Measurements from ENCODE around the gene SMIM38. TPM values are rescaled to one million over a fixed set of nuclear protein-coding genes. Genes with fewer than 3 reads are reported as not detected.

Gene SMIM38
- total and polyA plus RNA-seq, 4 experiments from 2014 or later: 0.50 to 0.70 TPM; not detected in 2

GRCh38 chr11:69173925-69174581, 18.3 kb downstream of the SMIM38 start:
- H3K27ac ChIP-seq (ENCODE audit: low read depth, low read length): no peak overlapping the region
- H3K4me3 Mint-ChIP-seq: no peak overlapping the region
- H3K4me1 Mint-ChIP-seq: no peaks in the 10 kb centered on the region
- no peaks in the 10 kb centered on the region for H3K4me1 ChIP-seq (ENCODE audit: insufficient read depth, low read length)
- DNase-seq: no peak
- no peaks in the 10 kb centered on the region for H3K27me3 ChIP-seq (ENCODE audit: insufficient read depth, low read length)
- no peaks in the 10 kb centered on the region for H3K9me3 ChIP-seq (ENCODE audit: control insufficient read depth in 1 of 2, low read length in 2 of 2)
- CTCF ChIA-PET (ENCODE audit: partially characterized antibody): no interaction called here
- H3K27ac Mint-ChIP-seq: no peak overlapping the region
- POLR2A ChIA-PET (ENCODE audit: partially characterized antibody): no interaction called here
- intact Hi-C loops (cut with micrococcal nuclease): no loop called here
- H3K4me3 ChIP-seq (ENCODE audit: low read length in 2 of 2): no peak overlapping the region
- peaks cover 0 to under 1% of the 10 kb centered on the region in 2 donors for H3K27me3 Mint-ChIP-seq
- no peaks in the 10 kb centered on the region for H3K36me3 ChIP-seq (ENCODE audit: insufficient read depth, low read length)
- no peaks in the 10 kb centered on the region for H3K36me3 Mint-ChIP-seq
- peaks cover 0 to 12% (median 9%) of the 10 kb centered on the region in 8 donors for H3K9me3 Mint-ChIP-seq

- H3K27me3 ChIP-seq (ENCODE audit: insufficient read depth, low read length): no peaks in the 10 kb centered on the region
- Mint-ChIP-seq H3K27ac (no peak overlapping the region), H3K4me1 (no peaks in the 10 kb centered on the region), H3K36me3 (no peaks in the 10 kb centered on the region), H3K9me3 (peaks cover 0 to 12% (median 9%) of the 10 kb centered on the region in 8 donors), H3K4me3 (no peak overlapping the region), H3K27me3 (no peaks in the 10 kb centered on the region)
- POLR2A ChIA-PET (ENCODE audit: partially characterized antibody): no interaction called here
- no peaks in the 10 kb centered on the region for H3K9me3 ChIP-seq (ENCODE audit: control insufficient read depth in 1 of 2, low read length in 2 of 2)
- no peaks in the 10 kb centered on the region for H3K4me1 ChIP-seq (ENCODE audit: insufficient read depth, low read length)
- H3K4me3 ChIP-seq (ENCODE audit: low read length in 2 of 2): no peak overlapping the region
- DNase-seq: no peak
- CTCF ChIA-PET (ENCODE audit: partially characterized antibody): no interaction called here
- no peaks in the 10 kb centered on the region for H3K36me3 ChIP-seq (ENCODE audit: insufficient read depth, low read length)
- intact Hi-C loops (cut with micrococcal nuclease): no loop called here
- no peak overlapping the region for H3K27ac ChIP-seq (ENCODE audit: low read depth, low read length)
These were observed 19.1 kb downstream of the SMIM38 start for GRCh38 chr11:69174841-69175240.

GRCh38 chr11:69178819-69179482, 23.2 kb downstream of the SMIM38 start:
- no peak overlapping the region for H3K4me3 ChIP-seq (ENCODE audit: low read length in 2 of 2)
- POLR2A ChIA-PET (ENCODE audit: partially characterized antibody): no interaction called here
- H3K4me1 ChIP-seq (ENCODE audit: insufficient read depth, low read length): no peaks in the 10 kb centered on the region
- no peaks in the 10 kb centered on the region for H3K27me3 ChIP-seq (ENCODE audit: insufficient read depth, low read length)
- CTCF ChIA-PET (ENCODE audit: partially characterized antibody): interaction anchor here (0.9 kb wide), 1 partner anchor 16 kb away, joined by 3 read pairs; no protein-coding TSS in a partner anchor
- no peak overlapping the region for H3K27ac Mint-ChIP-seq
- H3K4me1 Mint-ChIP-seq: peaks cover 0 to 2% (median 0%) of the 10 kb centered on the region in 4 donors
- H3K27ac ChIP-seq (ENCODE audit: low read depth, low read length): no peak overlapping the region
- no peak for DNase-seq
- intact Hi-C loops (cut with micrococcal nuclease): no loop called here
- H3K36me3 Mint-ChIP-seq: no peaks in the 10 kb centered on the region
- H3K9me3 Mint-ChIP-seq: peaks cover 0 to 13% (median 8%) of the 10 kb centered on the region in 8 donors
- H3K36me3 ChIP-seq (ENCODE audit: insufficient read depth, low read length): no peaks in the 10 kb centered on the region
- H3K9me3 ChIP-seq (ENCODE audit: control insufficient read depth in 1 of 2, low read length in 2 of 2): no peaks in the 10 kb centered on the region
- no peak overlapping the region for H3K4me3 Mint-ChIP-seq
- H3K27me3 Mint-ChIP-seq: peaks cover 1 to 3% of the 10 kb centered on the region in 2 donors

- ChIA-PET POLR2A (ENCODE audit: partially characterized antibody) (no interaction called here), CTCF (ENCODE audit: partially characterized antibody) (no interaction called here)
- Mint-ChIP-seq H3K27ac (no peak overlapping the region), H3K4me3 (no peak overlapping the region), H3K9me3 (peaks cover 0 to 8% (median 2%) of the 10 kb centered on the region in 8 donors), H3K36me3 (no peaks in the 10 kb centered on the region), H3K27me3 (peaks cover 1 to 6% of the 10 kb centered on the region in 2 donors), H3K4me1 (peaks cover 0 to 2% (median 0%) of the 10 kb centered on the region in 4 donors)
- H3K4me3 ChIP-seq (ENCODE audit: low read length in 2 of 2): no peak overlapping the region
- no peak for DNase-seq
- H3K4me1 ChIP-seq (ENCODE audit: insufficient read depth, low read length): no peaks in the 10 kb centered on the region
- H3K27ac ChIP-seq (ENCODE audit: low read depth, low read length): no peak overlapping the region
- H3K27me3 ChIP-seq (ENCODE audit: insufficient read depth, low read length): no peaks in the 10 kb centered on the region
- H3K36me3 ChIP-seq (ENCODE audit: insufficient read depth, low read length): no peaks in the 10 kb centered on the region
- H3K9me3 ChIP-seq (ENCODE audit: control insufficient read depth in 1 of 2, low read length in 2 of 2): no peaks in the 10 kb centered on the region
- intact Hi-C loops (cut with micrococcal nuclease): no loop called here
These were observed 24.5 kb downstream of the SMIM38 start for GRCh38 chr11:69180226-69180625.

GRCh38 chr11:69180726-69181125, 25.0 kb downstream of the SMIM38 start:
- no peaks in the 10 kb centered on the region for H3K36me3 Mint-ChIP-seq
- POLR2A ChIA-PET (ENCODE audit: partially characterized antibody): no interaction called here
- H3K27me3 Mint-ChIP-seq: peaks cover 1 to 6% of the 10 kb centered on the region in 2 donors
- CTCF ChIA-PET (ENCODE audit: partially characterized antibody): no interaction called here
- H3K4me3 Mint-ChIP-seq: no peak overlapping the region
- no peak overlapping the region for H3K27ac Mint-ChIP-seq
- no peak for DNase-seq
- H3K9me3 Mint-ChIP-seq: peaks cover 0 to 5% (median 1%) of the 10 kb centered on the region in 8 donors
- Histone ChIP-seq H3K9me3 (ENCODE audit: control insufficient read depth in 1 of 2, low read length in 2 of 2) (no peaks in the 10 kb centered on the region), H3K36me3 (ENCODE audit: insufficient read depth, low read length) (no peaks in the 10 kb centered on the region), H3K4me1 (ENCODE audit: insufficient read depth, low read length) (no peaks in the 10 kb centered on the region), H3K27ac (ENCODE audit: low read depth, low read length) (no peak overlapping the region), H3K27me3 (ENCODE audit: insufficient read depth, low read length) (no peaks in the 10 kb centered on the region), H3K4me3 (ENCODE audit: low read length in 2 of 2) (no peak overlapping the region)
- peaks cover 0 to 2% (median 0%) of the 10 kb centered on the region in 4 donors for H3K4me1 Mint-ChIP-seq
- intact Hi-C loops (cut with micrococcal nuclease): no loop called here

GRCh38 chr11:69183613-69184012, 27.9 kb downstream of the SMIM38 start:
- no peaks in the 10 kb centered on the region for H3K4me1 ChIP-seq (ENCODE audit: insufficient read depth, low read length)
- Mint-ChIP-seq H3K9me3 (peaks cover 0 to 14% (median 7%) of the 10 kb centered on the region in 8 donors), H3K4me1 (peaks cover 0 to 2% (median 0%) of the 10 kb centered on the region in 4 donors), H3K27me3 (peaks cover 1 to 7% of the 10 kb centered on the region in 2 donors), H3K36me3 (no peaks in the 10 kb centered on the region), H3K27ac (no peak overlapping the region), H3K4me3 (no peak overlapping the region)
- no peak overlapping the region for H3K4me3 ChIP-seq (ENCODE audit: low read length in 2 of 2)
- intact Hi-C loops (cut with micrococcal nuclease): no loop called here
- H3K9me3 ChIP-seq (ENCODE audit: control insufficient read depth in 1 of 2, low read length in 2 of 2): no peaks in the 10 kb centered on the region
- DNase-seq: no peak
- no peaks in the 10 kb centered on the region for H3K36me3 ChIP-seq (ENCODE audit: insufficient read depth, low read length)
- H3K27ac ChIP-seq (ENCODE audit: low read depth, low read length): no peak overlapping the region
- peaks cover 3% of the 10 kb centered on the region for H3K27me3 ChIP-seq (ENCODE audit: insufficient read depth, low read length)
- ChIA-PET POLR2A (ENCODE audit: partially characterized antibody) (no interaction called here), CTCF (ENCODE audit: partially characterized antibody) (no interaction called here)

GRCh38 chr11:69186316-69187260, 30.9 kb downstream of the SMIM38 start:
- peaks cover 0 to 2% (median 0%) of the 10 kb centered on the region in 4 donors for H3K4me1 Mint-ChIP-seq
- Histone ChIP-seq H3K4me1 (ENCODE audit: insufficient read depth, low read length) (no peaks in the 10 kb centered on the region), H3K9me3 (ENCODE audit: control insufficient read depth in 1 of 2, low read length in 2 of 2) (no peaks in the 10 kb centered on the region), H3K4me3 (ENCODE audit: low read length in 2 of 2) (no peak overlapping the region), H3K36me3 (ENCODE audit: insufficient read depth, low read length) (no peaks in the 10 kb centered on the region), H3K27me3 (ENCODE audit: insufficient read depth, low read length) (peaks cover 3% of the 10 kb centered on the region), H3K27ac (ENCODE audit: low read depth, low read length) (no peak overlapping the region)
- no peak overlapping the region for H3K4me3 Mint-ChIP-seq
- ChIA-PET CTCF (ENCODE audit: partially characterized antibody) (no interaction called here), POLR2A (ENCODE audit: partially characterized antibody) (no interaction called here)
- no peak overlapping the region for H3K27ac Mint-ChIP-seq
- H3K9me3 Mint-ChIP-seq: peaks cover 0 to 17% (median 12%) of the 10 kb centered on the region in 8 donors
- DNase-seq: no peak
- peaks cover 0 to 3% of the 10 kb centered on the region in 2 donors for H3K36me3 Mint-ChIP-seq
- H3K27me3 Mint-ChIP-seq: peaks cover 0 to 6% of the 10 kb centered on the region in 2 donors
- intact Hi-C loops (cut with micrococcal nuclease): no loop called here
